ENCODE data around the gene SNORC.

SNORC gene

GRCh38 chr2:232897598-232898408 lies 27.7 kb downstream of the SNORC start:
- no peak overlapping the region for H3K27ac ChIP-seq (ENCODE audit: low read depth, low read length, poor library complexity, severe bottlenecking)
- TF ChIP-seq CTCF (IDR thresholded peaks at IDR 0.05; ENCODE audit: low read length) = no peak
- TF ChIP-seq EZH2 (IDR thresholded peaks at IDR 0.05; ENCODE audit: borderline replicate concordance, low read length) = no peak

GRCh38 chr2:232898592-232899543 lies 28.8 kb downstream of the SNORC start:
- Histone ChIP-seq H3K4me3 (ENCODE audit: low read depth, low read length, poor library complexity, severe bottlenecking) (no peak overlapping the region), H3K27me3 (ENCODE audit: insufficient read depth, low read length) (peaks cover 16% of the 10 kb centered on the region; the same call in 1 of the 2 replicates), H3F3A (ENCODE audit: insufficient read depth, low read length) (no peaks in the 10 kb centered on the region), H3K9me3 (ENCODE audit: low read length) (no peaks in the 10 kb centered on the region), H3K9ac (ENCODE audit: low read length) (no peak overlapping the region), H3K27ac (ENCODE audit: low read depth, low read length, poor library complexity, severe bottlenecking) (no peak overlapping the region), H3K4me1 (ENCODE audit: insufficient read depth, low read length, severe bottlenecking) (no peaks in the 10 kb centered on the region), H3K9me2 (ENCODE audit: low read depth, low read length) (no peaks in the 10 kb centered on the region), H3K79me2 (ENCODE audit: insufficient read depth, low read length) (no peaks in the 10 kb centered on the region), H3K36me3 (ENCODE audit: insufficient read depth, low read length) (no peaks in the 10 kb centered on the region), H4K20me1 (ENCODE audit: insufficient read depth, low read length) (no peaks in the 10 kb centered on the region), H2AFZ (ENCODE audit: low read length) (no peak overlapping the region), H3K4me2 (ENCODE audit: low read length) (no peak overlapping the region)
- TF ChIP-seq CTCF (IDR thresholded peaks at IDR 0.05; ENCODE audit: low read length) = no peak
- no peak for TF ChIP-seq EZH2 (IDR thresholded peaks at IDR 0.05; ENCODE audit: borderline replicate concordance, low read length)

More at GRCh38 chr2:232897598-232898408, 27.7 kb downstream of the SNORC start:
- Histone ChIP-seq H2AFZ (ENCODE audit: low read length) (no peak overlapping the region), H3F3A (ENCODE audit: insufficient read depth, low read length) (no peaks in the 10 kb centered on the region), H3K79me2 (ENCODE audit: insufficient read depth, low read length) (no peaks in the 10 kb centered on the region), H3K4me3 (ENCODE audit: low read depth, low read length, poor library complexity, severe bottlenecking) (no peak overlapping the region), H3K36me3 (ENCODE audit: insufficient read depth, low read length) (no peaks in the 10 kb centered on the region), H3K9me3 (ENCODE audit: low read length) (no peaks in the 10 kb centered on the region), H3K9ac (ENCODE audit: low read length) (no peak overlapping the region), H3K9me2 (ENCODE audit: low read depth, low read length) (no peaks in the 10 kb centered on the region), H3K27me3 (ENCODE audit: insufficient read depth, low read length) (peaks cover 15% of the 10 kb centered on the region), H4K20me1 (ENCODE audit: insufficient read depth, low read length) (no peaks in the 10 kb centered on the region), H3K4me1 (ENCODE audit: insufficient read depth, low read length, severe bottlenecking) (no peaks in the 10 kb centered on the region), H3K4me2 (ENCODE audit: low read length) (no peak overlapping the region)

- Histone ChIP-seq H3K4me1 (ENCODE audit: insufficient read depth, low read length, severe bottlenecking) (no peaks in the 10 kb centered on the region), H3K4me3 (ENCODE audit: low read depth, low read length, poor library complexity, severe bottlenecking) (no peak overlapping the region), H3K4me2 (ENCODE audit: low read length) (no peak overlapping the region), H4K20me1 (ENCODE audit: insufficient read depth, low read length) (no peaks in the 10 kb centered on the region), H3K36me3 (ENCODE audit: insufficient read depth, low read length) (no peaks in the 10 kb centered on the region), H3K9me3 (ENCODE audit: low read length) (no peaks in the 10 kb centered on the region), H3K79me2 (ENCODE audit: insufficient read depth, low read length) (no peaks in the 10 kb centered on the region), H3F3A (ENCODE audit: insufficient read depth, low read length) (no peaks in the 10 kb centered on the region), H3K27ac (ENCODE audit: low read depth, low read length, poor library complexity, severe bottlenecking) (no peak overlapping the region), H3K27me3 (ENCODE audit: insufficient read depth, low read length) (peaks cover 8% of the 10 kb centered on the region; the same call in 1 of the 2 replicates), H3K9me2 (ENCODE audit: low read depth, low read length) (no peaks in the 10 kb centered on the region), H2AFZ (ENCODE audit: low read length) (no peak overlapping the region), H3K9ac (ENCODE audit: low read length) (no peak overlapping the region)
- TF ChIP-seq CTCF (IDR thresholded peaks at IDR 0.05; ENCODE audit: low read length) = no peak
- TF ChIP-seq EZH2 (IDR thresholded peaks at IDR 0.05; ENCODE audit: borderline replicate concordance, low read length) = no peak
Observed at GRCh38 chr2:232900811-232901735, 31.0 kb downstream of the SNORC start.
